ENCODE results near the gene QARS1. TPM values are rescaled to one million over a fixed set of nuclear protein-coding genes. Genes with fewer than 3 reads are reported as not detected.

The QARS1 gene
- total and polyA plus RNA-seq, 2 donors from 2014 or later: 209 to 231 TPM

DNA sequence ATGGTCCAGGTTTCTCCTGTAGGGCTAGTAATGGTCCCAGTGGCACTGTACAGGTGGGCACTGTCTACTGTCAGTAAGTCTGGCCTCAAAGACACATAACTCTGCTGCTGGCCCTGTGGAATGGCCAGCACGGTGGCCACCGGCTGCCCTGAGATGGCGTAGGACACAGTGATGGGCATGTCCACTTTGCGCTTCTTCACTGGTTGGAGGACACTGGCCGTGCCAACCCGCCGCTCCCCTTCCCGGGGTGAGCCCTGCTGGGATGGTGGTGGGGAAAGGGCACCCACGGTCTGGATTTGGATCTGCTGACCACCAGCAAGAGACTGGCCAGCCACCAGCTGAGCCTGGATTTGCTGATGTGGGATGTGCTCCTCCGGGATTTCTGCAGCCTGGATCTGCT, 47.3 kb downstream of the QARS1 start:
- TF ChIP-seq CTCF (IDR thresholded peaks at IDR 0.05; ENCODE audit: borderline replicate concordance, extremely low read depth, insufficient read depth): no peak
- FAIRE-seq (no peak), DNase-seq (peak in 1 of 5 donors; percentile 59)
- no peak overlapping the region for H3K4me3 ChIP-seq (ENCODE audit: low read length in 3 of 3)
- intact Hi-C loops (cut with DNase I): no loop called here
- no peak overlapping the region for H3K9ac ChIP-seq (ENCODE audit: low read length in 3 of 3)
- no peaks in the 10 kb centered on the region for H3K9me3 ChIP-seq (ENCODE audit: control insufficient read depth in 2 of 3, insufficient read depth in 1 of 3, low read length in 3 of 3)
- peaks cover 7 to 29% (median 20%) of the 10 kb centered on the region in 3 donors for H3K36me3 ChIP-seq (ENCODE audit: control insufficient read depth in 2 of 3, insufficient read depth in 3 of 3, low read length in 3 of 3)
- no peaks in the 10 kb centered on the region for H3K27me3 ChIP-seq (ENCODE audit: control insufficient read depth, insufficient read depth, low read length)
- H3K4me1 ChIP-seq (ENCODE audit: control insufficient read depth in 2 of 3, insufficient read depth in 2 of 3, low read depth in 1 of 3, low read length in 3 of 3): no peaks in the 10 kb centered on the region
- no peak overlapping the region for H3K27ac ChIP-seq (ENCODE audit: low read depth in 2 of 2, low read length in 2 of 2)

DNA sequence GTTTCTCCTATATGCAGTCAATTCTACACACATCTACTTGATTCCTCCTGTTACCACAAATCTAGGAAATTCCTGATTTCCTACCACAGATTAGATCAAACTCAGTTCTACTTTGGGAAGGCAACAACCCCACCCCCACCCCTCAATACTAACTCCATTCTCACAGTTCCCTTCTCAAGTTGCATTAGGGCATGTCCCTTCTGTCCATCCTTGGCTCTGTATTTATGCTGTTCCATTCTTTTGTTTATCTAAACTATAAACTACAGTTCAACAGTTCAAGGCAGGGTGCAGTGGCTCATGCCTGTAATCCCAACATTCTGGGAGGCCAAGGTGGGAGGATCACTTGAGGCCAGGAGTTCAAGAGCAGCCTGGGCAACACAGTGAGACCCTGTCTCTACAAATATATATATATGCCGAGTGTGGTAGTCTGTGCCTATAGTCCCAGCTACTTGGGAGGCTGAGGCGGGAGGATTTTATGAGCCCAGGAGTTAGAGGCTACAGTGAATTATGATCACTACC, 50.2 kb downstream of the QARS1 start:
- Histone ChIP-seq H3K9ac (ENCODE audit: low read length in 3 of 3) (no peak overlapping the region), H3K9me3 (ENCODE audit: control insufficient read depth in 2 of 3, insufficient read depth in 1 of 3, low read length in 3 of 3) (no peaks in the 10 kb centered on the region), H3K4me3 (ENCODE audit: low read length in 3 of 3) (no peak overlapping the region), H3K36me3 (ENCODE audit: control insufficient read depth in 2 of 3, insufficient read depth in 3 of 3, low read length in 3 of 3) (peaks cover 7 to 29% (median 25%) of the 10 kb centered on the region in 3 donors), H3K27ac (ENCODE audit: low read depth in 2 of 2, low read length in 2 of 2) (no peak overlapping the region), H3K27me3 (ENCODE audit: control insufficient read depth, insufficient read depth, low read length) (no peaks in the 10 kb centered on the region), H3K4me1 (ENCODE audit: control insufficient read depth in 2 of 3, insufficient read depth in 2 of 3, low read depth in 1 of 3, low read length in 3 of 3) (no peaks in the 10 kb centered on the region)
- intact Hi-C loops (cut with DNase I): no loop called here
- DNase-seq (no peak), FAIRE-seq (no peak)
- no peak for TF ChIP-seq CTCF (IDR thresholded peaks at IDR 0.05; ENCODE audit: borderline replicate concordance, extremely low read depth, insufficient read depth)

GRCh38 chr3:49053543-49053942, 51.0 kb downstream of the QARS1 start:
- FAIRE-seq: no peak
- TF ChIP-seq CTCF (IDR thresholded peaks at IDR 0.05; ENCODE audit: borderline replicate concordance, extremely low read depth, insufficient read depth): no peak
- intact Hi-C loops (cut with DNase I): no loop called here
- no peak overlapping the region for H3K27ac ChIP-seq (ENCODE audit: low read depth in 2 of 2, low read length in 2 of 2)
- no peaks in the 10 kb centered on the region for H3K4me1 ChIP-seq (ENCODE audit: control insufficient read depth in 2 of 3, insufficient read depth in 2 of 3, low read depth in 1 of 3, low read length in 3 of 3)
- peaks cover 7 to 29% (median 25%) of the 10 kb centered on the region in 3 donors for H3K36me3 ChIP-seq (ENCODE audit: control insufficient read depth in 2 of 3, insufficient read depth in 3 of 3, low read length in 3 of 3)
- H3K9me3 ChIP-seq (ENCODE audit: control insufficient read depth in 2 of 3, insufficient read depth in 1 of 3, low read length in 3 of 3): no peaks in the 10 kb centered on the region
- no peak overlapping the region for H3K4me3 ChIP-seq (ENCODE audit: low read length in 3 of 3)
- no peak for DNase-seq
- no peak overlapping the region for H3K9ac ChIP-seq (ENCODE audit: low read length in 3 of 3)
- no peaks in the 10 kb centered on the region for H3K27me3 ChIP-seq (ENCODE audit: control insufficient read depth, insufficient read depth, low read length)

Small RNA genes lying within 50 kb of the gene (microRNA-seq; reads per million reads assigned to microRNA genes)
- not detected for gene MIR6890

Other genes with a start within 250 kb of the QARS1 start
- gene SLC25A20, start 205.9 kb downstream of the QARS1 start, total RNA-seq: 9.9 TPM
- gene SLC25A20, start 205.9 kb downstream of the QARS1 start, polyA plus RNA-seq (ENCODE audit: insufficient read depth, low read depth, low replicate concordance): 59.2 TPM
- gene ARIH2, start 185.9 kb downstream of the QARS1 start, total RNA-seq: 75.7 TPM
- 30.4 TPM for gene ARIH2, start 185.9 kb downstream of the QARS1 start, polyA plus RNA-seq (ENCODE audit: insufficient read depth, low read depth, low replicate concordance)
- gene P4HTM, start 114.5 kb downstream of the QARS1 start, total RNA-seq: 63.7 TPM
- 72.6 TPM for gene P4HTM, start 114.5 kb downstream of the QARS1 start, polyA plus RNA-seq (ENCODE audit: insufficient read depth, low read depth, low replicate concordance)
- gene WDR6, start 97.4 kb downstream of the QARS1 start, total RNA-seq: 158 TPM
- 105 TPM for gene WDR6, start 97.4 kb downstream of the QARS1 start, polyA plus RNA-seq (ENCODE audit: insufficient read depth, low read depth, low replicate concordance)
- gene DALRD3, start 86.2 kb downstream of the QARS1 start, total RNA-seq: 46.8 TPM
- gene DALRD3, start 86.2 kb downstream of the QARS1 start, polyA plus RNA-seq (ENCODE audit: insufficient read depth, low read depth, low replicate concordance): 41.6 TPM
- gene NDUFAF3, start 82.6 kb downstream of the QARS1 start, total RNA-seq: 106 TPM
- 190 TPM for gene NDUFAF3, start 82.6 kb downstream of the QARS1 start, polyA plus RNA-seq (ENCODE audit: insufficient read depth, low read depth, low replicate concordance)
- 132 TPM for gene IMPDH2, start 75.4 kb downstream of the QARS1 start, total RNA-seq
- gene IMPDH2, start 75.4 kb downstream of the QARS1 start, polyA plus RNA-seq (ENCODE audit: insufficient read depth, low read depth, low replicate concordance): 99.9 TPM
- gene QRICH1, start 10.7 kb downstream of the QARS1 start, total RNA-seq: 92.1 TPM
- 23.0 TPM for gene QRICH1, start 10.7 kb downstream of the QARS1 start, polyA plus RNA-seq (ENCODE audit: insufficient read depth, low read depth, low replicate concordance)
- gene USP19, start 16.1 kb upstream of the QARS1 start, total RNA-seq: 67.2 TPM
- 29.3 TPM for gene USP19, start 16.1 kb upstream of the QARS1 start, polyA plus RNA-seq (ENCODE audit: insufficient read depth, low read depth, low replicate concordance)
- gene LAMB2, start 28.3 kb upstream of the QARS1 start, total RNA-seq: 444 TPM
- gene LAMB2, start 28.3 kb upstream of the QARS1 start, polyA plus RNA-seq (ENCODE audit: insufficient read depth, low read depth, low replicate concordance): 460 TPM
- 27.6 TPM for gene CCDC71, start 61.6 kb upstream of the QARS1 start, total RNA-seq
- 21.0 TPM for gene CCDC71, start 61.6 kb upstream of the QARS1 start, polyA plus RNA-seq (ENCODE audit: insufficient read depth, low read depth, low replicate concordance)
- gene KLHDC8B, start 66.8 kb upstream of the QARS1 start, total RNA-seq: 23.4 TPM
- 36.5 TPM for gene KLHDC8B, start 66.8 kb upstream of the QARS1 start, polyA plus RNA-seq (ENCODE audit: insufficient read depth, low read depth, low replicate concordance)
- 4.7 TPM for gene C3orf62, start 172.5 kb upstream of the QARS1 start, total RNA-seq
- gene C3orf62, start 172.5 kb upstream of the QARS1 start, polyA plus RNA-seq (ENCODE audit: insufficient read depth, low read depth, low replicate concordance): 7.0 TPM
- gene USP4, start 235.3 kb upstream of the QARS1 start, total RNA-seq: 72.5 TPM
- 28.5 TPM for gene USP4, start 235.3 kb upstream of the QARS1 start, polyA plus RNA-seq (ENCODE audit: insufficient read depth, low read depth, low replicate concordance)

All from kidney (tissue), 14 donors.